Measurements from ENCODE around the gene ABHD2. TPM values are rescaled to one million over a fixed set of nuclear protein-coding genes. Genes with fewer than 3 reads are reported as not detected.
A peak's percentile ranks its signal among the peaks of the same experiment; 100 is the strongest.

The ABHD2 gene, protein sequence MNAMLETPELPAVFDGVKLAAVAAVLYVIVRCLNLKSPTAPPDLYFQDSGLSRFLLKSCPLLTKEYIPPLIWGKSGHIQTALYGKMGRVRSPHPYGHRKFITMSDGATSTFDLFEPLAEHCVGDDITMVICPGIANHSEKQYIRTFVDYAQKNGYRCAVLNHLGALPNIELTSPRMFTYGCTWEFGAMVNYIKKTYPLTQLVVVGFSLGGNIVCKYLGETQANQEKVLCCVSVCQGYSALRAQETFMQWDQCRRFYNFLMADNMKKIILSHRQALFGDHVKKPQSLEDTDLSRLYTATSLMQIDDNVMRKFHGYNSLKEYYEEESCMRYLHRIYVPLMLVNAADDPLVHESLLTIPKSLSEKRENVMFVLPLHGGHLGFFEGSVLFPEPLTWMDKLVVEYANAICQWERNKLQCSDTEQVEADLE
- total RNA-seq (100 to 1,000 TPM in 1 of 2 donors, 10 to 100 TPM in 1; 77.2 to 200 TPM), polyA plus RNA-seq (10 to 100 TPM; 11.7 to 41.5 TPM)
- long read RNA-seq, donor 1, full-length matches to known transcripts = 7 of 7 reads
- long read RNA-seq, donor 1, partial matches to known transcripts = 0 of 7 reads
- long read RNA-seq, donor 1, other reads (novel, unspliced or antisense) = 0 of 7 reads
- long read RNA-seq, donor 2, full-length matches to known transcripts = 1 of 20 reads
- long read RNA-seq, donor 2, partial matches to known transcripts = 19 of 20 reads
- long read RNA-seq, donor 2, other reads (novel, unspliced or antisense) = 0 of 20 reads
- long read RNA-seq, donor 3, full-length matches to known transcripts = 1 of 1 reads
- long read RNA-seq, donor 3, partial matches to known transcripts = 0 of 1 reads
- long read RNA-seq, donor 3, other reads (novel, unspliced or antisense) = 0 of 1 reads
- long read RNA-seq, donor 4 = 0 reads
- long read RNA-seq, donor 5, full-length matches to known transcripts = 5 of 21 reads
- long read RNA-seq, donor 5, partial matches to known transcripts = 16 of 21 reads
- long read RNA-seq, donor 5, other reads (novel, unspliced or antisense) = 0 of 21 reads

DNA sequence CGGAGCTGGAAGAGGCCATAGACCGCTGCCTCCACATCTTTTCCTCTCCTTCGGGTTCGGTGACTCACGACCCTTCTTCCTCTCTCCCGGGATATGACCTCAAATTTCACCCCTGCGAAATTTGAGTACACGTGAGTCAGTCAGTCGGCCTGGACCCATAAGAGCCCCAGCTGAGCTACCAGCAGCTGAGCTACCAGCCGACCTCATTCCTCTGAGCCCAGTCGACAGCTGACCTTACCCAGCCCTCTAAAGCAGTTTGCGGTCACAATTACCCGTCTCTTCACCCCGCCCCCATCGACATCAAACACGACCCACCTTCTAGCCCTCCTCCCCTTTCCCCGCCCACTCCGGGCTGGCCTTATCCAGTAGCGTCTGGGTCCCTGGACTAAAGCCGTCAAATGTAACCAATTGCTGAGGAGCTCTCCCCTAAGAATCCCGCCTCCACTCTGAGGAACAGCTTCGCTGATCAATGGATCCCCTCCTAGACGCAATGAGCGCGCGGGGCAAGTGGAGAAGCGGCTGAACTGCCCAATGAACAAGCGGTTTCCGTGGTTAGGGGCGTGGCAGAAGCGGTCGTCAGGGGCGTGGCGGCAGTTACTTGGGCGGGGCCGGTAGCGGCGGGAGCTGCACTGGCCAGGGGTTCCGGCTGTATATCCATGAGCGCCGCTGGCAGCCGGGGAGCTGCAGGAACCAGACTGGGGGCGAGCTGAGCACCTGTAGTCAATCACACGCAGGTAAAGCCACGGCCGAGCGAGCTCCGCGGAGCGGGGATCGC is at the start of gene ABHD2:
Gene ABHD2 (plus strand): TSS at position 627 of the 775 bp plus-strand sequence. CDS start 27,872 bp downstream, outside the sequence.
- peaks cover 9 to 43% (median 23%) of the 10 kb centered on the region in 5 donors for H3K4me1 ChIP-seq (ENCODE audit: control insufficient read depth in 5 of 5, insufficient read depth in 5 of 5, low read length in 5 of 5)
- peaks cover 0 to 2% (median 0%) of the 10 kb centered on the region in 4 donors for H3K9me3 ChIP-seq (ENCODE audit: control insufficient read depth in 4 of 4, insufficient read depth in 3 of 4, low read length in 3 of 4)
- TF ChIP-seq, protein P1, sequence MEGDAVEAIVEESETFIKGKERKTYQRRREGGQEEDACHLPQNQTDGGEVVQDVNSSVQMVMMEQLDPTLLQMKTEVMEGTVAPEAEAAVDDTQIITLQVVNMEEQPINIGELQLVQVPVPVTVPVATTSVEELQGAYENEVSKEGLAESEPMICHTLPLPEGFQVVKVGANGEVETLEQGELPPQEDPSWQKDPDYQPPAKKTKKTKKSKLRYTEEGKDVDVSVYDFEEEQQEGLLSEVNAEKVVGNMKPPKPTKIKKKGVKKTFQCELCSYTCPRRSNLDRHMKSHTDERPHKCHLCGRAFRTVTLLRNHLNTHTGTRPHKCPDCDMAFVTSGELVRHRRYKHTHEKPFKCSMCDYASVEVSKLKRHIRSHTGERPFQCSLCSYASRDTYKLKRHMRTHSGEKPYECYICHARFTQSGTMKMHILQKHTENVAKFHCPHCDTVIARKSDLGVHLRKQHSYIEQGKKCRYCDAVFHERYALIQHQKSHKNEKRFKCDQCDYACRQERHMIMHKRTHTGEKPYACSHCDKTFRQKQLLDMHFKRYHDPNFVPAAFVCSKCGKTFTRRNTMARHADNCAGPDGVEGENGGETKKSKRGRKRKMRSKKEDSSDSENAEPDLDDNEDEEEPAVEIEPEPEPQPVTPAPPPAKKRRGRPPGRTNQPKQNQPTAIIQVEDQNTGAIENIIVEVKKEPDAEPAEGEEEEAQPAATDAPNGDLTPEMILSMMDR (IDR thresholded peaks at IDR 0.05; ENCODE audit: control extremely low read depth, extremely low read depth) = no peak
- peak within 1 kb of the TSS; percentile 70 to 90 for H3K9ac ChIP-seq (ENCODE audit: insufficient read depth in 1 of 2, low read length in 2 of 2)
- DNase-seq (peak; percentile 99 to 100 (median 100)), ATAC-seq (ENCODE audit: insufficient read depth, low FRiP score) (peak; percentile 93)
- no peaks in the 10 kb centered on the region for H3K27me3 ChIP-seq (ENCODE audit: control insufficient read depth in 3 of 3, insufficient read depth in 3 of 3, low read length in 2 of 3)
- no peaks in the 10 kb centered on the region for H3K36me3 ChIP-seq (ENCODE audit: control insufficient read depth in 4 of 4, insufficient read depth in 4 of 4, low read length in 4 of 4)
- H3K27ac ChIP-seq (ENCODE audit: low read depth in 1 of 2, low read length in 1 of 2) = peak within 1 kb of the TSS; percentile 94 to 98
- 0 to 1% methylated on average over 45 to 51 of the region's 51 CpGs for WGBS, 2 donors
- peak within 1 kb of the TSS; percentile 95 for H3K4me3 ChIP-seq

DNA sequence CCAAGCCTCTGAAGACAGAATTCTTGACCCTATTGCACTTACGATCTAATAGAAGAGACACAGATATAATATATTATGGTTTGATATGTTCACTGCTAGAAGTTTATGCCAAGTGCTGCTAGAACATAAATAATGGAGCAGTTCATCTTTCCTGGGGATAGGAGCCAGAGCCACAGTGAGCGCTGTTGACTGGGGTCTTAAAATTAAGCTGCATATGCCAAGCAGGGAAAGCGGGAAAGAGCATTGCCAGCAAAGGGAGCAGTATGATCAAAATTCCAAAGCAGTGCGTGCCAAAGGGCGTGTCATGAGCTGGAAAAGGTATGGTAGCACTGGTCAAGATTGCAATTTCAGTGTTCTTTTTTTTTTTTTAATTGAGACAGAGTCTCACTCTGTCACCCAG is 49.1 kb upstream of the ABHD2 start:
- no peaks in the 10 kb centered on the region for H3K9me3 ChIP-seq (ENCODE audit: control insufficient read depth in 4 of 4, insufficient read depth in 3 of 4, low read length in 3 of 4)
- peak in 1 of 3 donors; percentile 33 for DNase-seq

DNA sequence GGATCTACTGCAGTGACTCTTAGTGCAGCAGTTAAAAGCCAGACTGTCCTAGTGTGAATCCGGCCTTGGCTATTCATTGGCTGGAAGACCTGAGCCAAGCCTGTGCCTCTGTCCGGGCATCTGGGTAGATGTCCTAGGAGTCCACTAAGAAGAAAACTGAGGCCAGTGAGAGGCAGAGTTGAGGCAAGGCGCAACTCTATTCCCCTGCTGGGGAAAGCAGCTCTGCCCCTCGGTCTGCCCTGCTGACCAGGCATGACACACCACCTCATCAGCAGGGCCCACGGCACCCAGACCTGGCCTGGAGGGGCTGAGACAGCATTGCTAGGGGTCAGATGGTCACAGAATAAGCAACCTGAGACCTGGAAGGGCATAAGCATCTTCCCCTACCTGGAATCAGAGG is 46.7 kb upstream of the ABHD2 start:
- H3K36me3 ChIP-seq (ENCODE audit: control insufficient read depth in 4 of 4, insufficient read depth in 4 of 4, low read length in 4 of 4) = no peaks in the 10 kb centered on the region
- H3K9me3 ChIP-seq (ENCODE audit: control insufficient read depth in 4 of 4, insufficient read depth in 3 of 4, low read length in 3 of 4) = no peaks in the 10 kb centered on the region
- 87 to 92% methylated on average over 5 of the region's 5 CpGs for WGBS, 2 donors
- H3K4me3 ChIP-seq = no peak overlapping the region
- H3K27ac ChIP-seq (ENCODE audit: low read depth in 1 of 2, low read length in 1 of 2) = no peak overlapping the region
- H3K4me1 ChIP-seq (ENCODE audit: control insufficient read depth in 5 of 5, insufficient read depth in 5 of 5, low read length in 5 of 5) = peaks cover 0 to 4% (median 0%) of the 10 kb centered on the region in 5 donors
- DNase-seq (no peak), ATAC-seq (ENCODE audit: insufficient read depth, low FRiP score) (no peak)
- TF ChIP-seq, protein P1 (IDR thresholded peaks at IDR 0.05; ENCODE audit: control extremely low read depth, extremely low read depth) = no peak
- H3K9ac ChIP-seq (ENCODE audit: insufficient read depth in 1 of 2, low read length in 2 of 2) = no peak overlapping the region
- H3K27me3 ChIP-seq (ENCODE audit: control insufficient read depth in 3 of 3, insufficient read depth in 3 of 3, low read length in 2 of 3) = no peaks in the 10 kb centered on the region

More for the DNA sequence above, 49.1 kb upstream of the ABHD2 start:
- no peak for ATAC-seq (ENCODE audit: insufficient read depth, low FRiP score)
- H3K27me3 ChIP-seq (ENCODE audit: control insufficient read depth in 3 of 3, insufficient read depth in 3 of 3, low read length in 2 of 3) = peaks cover 0 to 2% (median 0%) of the 10 kb centered on the region in 3 donors
- peaks cover 0 to 4% (median 0%) of the 10 kb centered on the region in 5 donors for H3K4me1 ChIP-seq (ENCODE audit: control insufficient read depth in 5 of 5, insufficient read depth in 5 of 5, low read length in 5 of 5)
- no peak overlapping the region for H3K9ac ChIP-seq (ENCODE audit: insufficient read depth in 1 of 2, low read length in 2 of 2)
- no peak overlapping the region for H3K4me3 ChIP-seq
- 79% methylated on average over 5 of the region's 5 CpGs for WGBS, 2 donors
- H3K36me3 ChIP-seq (ENCODE audit: control insufficient read depth in 4 of 4, insufficient read depth in 4 of 4, low read length in 4 of 4) = no peaks in the 10 kb centered on the region
- TF ChIP-seq, protein P1 (IDR thresholded peaks at IDR 0.05; ENCODE audit: control extremely low read depth, extremely low read depth) = no peak
- no peak overlapping the region for H3K27ac ChIP-seq (ENCODE audit: low read depth in 1 of 2, low read length in 1 of 2)

All from lung (tissue), 16 donors.